ENCODE measurements around the gene CRY2. TPM values are rescaled to one million over a fixed set of nuclear protein-coding genes. Genes with fewer than 3 reads are reported as not detected.

CRY2 gene
- total RNA-seq, 4 donors from 2014 or later = 36.4 to 85.9 (median 37.9) TPM

- intact Hi-C loops (cut with DNase I; ENCODE audit: low total_unique reads) = no loop called here
- Histone ChIP-seq H3K27ac (no peak overlapping the region), H3K4me1 (peaks cover 0 to 5% of the 10 kb centered on the region in 2 donors), H3K9me3 (no peaks in the 10 kb centered on the region), H3K4me3 (no peak overlapping the region), H3K36me3 (no peaks in the 10 kb centered on the region), H3K27me3 (no peaks in the 10 kb centered on the region)
- DNase-seq (no peak), ATAC-seq (no peak)
- in situ Hi-C loops (cut with MboI; ENCODE audit: low sequenced_read_pairs in 4 of 4) = no loop called here
- TF ChIP-seq POLR2A (IDR thresholded peaks at IDR 0.05) (no peak), CTCF (IDR thresholded peaks at IDR 0.05 in 4 of 5, conservative IDR thresholded peaks at IDR 0.05 in 1 of 5) (no peak)
These were observed 40.3 kb downstream of the CRY2 start for GRCh38 chr11:45887587-45887986.

GRCh38 chr11:45889555-45889954 is 42.3 kb downstream of the CRY2 start:
- TF ChIP-seq POLR2A (IDR thresholded peaks at IDR 0.05) = no peak
- TF ChIP-seq CTCF (IDR thresholded peaks at IDR 0.05 in 4 of 5, conservative IDR thresholded peaks at IDR 0.05 in 1 of 5) = no peak
- no peak overlapping the region for H3K27ac ChIP-seq
- H3K27me3 ChIP-seq = no peaks in the 10 kb centered on the region
- no peak overlapping the region for H3K4me3 ChIP-seq
- in situ Hi-C loops (cut with MboI; ENCODE audit: low sequenced_read_pairs in 4 of 4) = no loop called here
- H3K9me3 ChIP-seq = no peaks in the 10 kb centered on the region
- H3K36me3 ChIP-seq = no peaks in the 10 kb centered on the region
- no peak for DNase-seq
- H3K4me1 ChIP-seq = peaks cover 0 to 5% of the 10 kb centered on the region in 2 donors
- no peak for ATAC-seq
- intact Hi-C loops (cut with DNase I; ENCODE audit: low total_unique reads) = no loop called here

- Histone ChIP-seq H3K36me3 (no peaks in the 10 kb centered on the region), H3K9me3 (no peaks in the 10 kb centered on the region), H3K4me1 (peaks cover 0 to 5% of the 10 kb centered on the region in 2 donors), H3K27me3 (no peaks in the 10 kb centered on the region), H3K27ac (no peak overlapping the region), H3K4me3 (no peak overlapping the region)
- intact Hi-C loops (cut with DNase I; ENCODE audit: low total_unique reads) (no loop called here), in situ Hi-C loops (cut with MboI; ENCODE audit: low sequenced_read_pairs in 4 of 4) (no loop called here)
- ATAC-seq = no peak
- no peak for TF ChIP-seq CTCF (IDR thresholded peaks at IDR 0.05 in 4 of 5, conservative IDR thresholded peaks at IDR 0.05 in 1 of 5)
- no peak for TF ChIP-seq POLR2A (IDR thresholded peaks at IDR 0.05)
- no peak for DNase-seq
These were observed 42.7 kb downstream of the CRY2 start for GRCh38 chr11:45889966-45890365.

GRCh38 chr11:45890886-45891550 is 43.7 kb downstream of the CRY2 start:
- intact Hi-C loops (cut with DNase I; ENCODE audit: low total_unique reads) = no loop called here
- H3K4me1 ChIP-seq = peaks cover 0 to under 1% of the 10 kb centered on the region in 2 donors
- TF ChIP-seq POLR2A (IDR thresholded peaks at IDR 0.05) (no peak), CTCF (IDR thresholded peaks at IDR 0.05 in 4 of 5, conservative IDR thresholded peaks at IDR 0.05 in 1 of 5) (no peak)
- in situ Hi-C loops (cut with MboI; ENCODE audit: low sequenced_read_pairs in 4 of 4) = no loop called here
- ATAC-seq (no peak), DNase-seq (no peak)
- H3K36me3 ChIP-seq = no peaks in the 10 kb centered on the region
- no peak overlapping the region for H3K4me3 ChIP-seq
- no peak overlapping the region for H3K27ac ChIP-seq
- H3K9me3 ChIP-seq = no peaks in the 10 kb centered on the region
- H3K27me3 ChIP-seq = no peaks in the 10 kb centered on the region

GRCh38 chr11:45892856-45893255 is 45.6 kb downstream of the CRY2 start:
- intact Hi-C loops (cut with DNase I; ENCODE audit: low total_unique reads) = no loop called here
- H3K27ac ChIP-seq = no peak overlapping the region
- in situ Hi-C loops (cut with MboI; ENCODE audit: low sequenced_read_pairs in 4 of 4) = no loop called here
- no peak for ATAC-seq
- H3K4me1 ChIP-seq = no peaks in the 10 kb centered on the region
- DNase-seq = no peak
- peaks cover 0 to under 1% (median 0%) of the 10 kb centered on the region in 3 donors for H3K27me3 ChIP-seq
- H3K4me3 ChIP-seq = no peak overlapping the region
- TF ChIP-seq POLR2A (IDR thresholded peaks at IDR 0.05) (no peak), CTCF (IDR thresholded peaks at IDR 0.05 in 4 of 5, conservative IDR thresholded peaks at IDR 0.05 in 1 of 5) (no peak)
- H3K9me3 ChIP-seq = no peaks in the 10 kb centered on the region
- H3K36me3 ChIP-seq = no peaks in the 10 kb centered on the region

All from gastrocnemius medialis (tissue), 4 donors.